Lung microvascular endothelial cell (primary cell): ENCODE data around the gene CIAO2A. TPM values are rescaled to one million over a fixed set of nuclear protein-coding genes. Genes with fewer than 3 reads are reported as not detected.
"Not testable (repeated sequence)": the region's sequence is repeated elsewhere in the genome, so short reads cannot be mapped to it uniquely, and the experiment has no call there.

Source experiments
- DNase-seq, 2 donors: peaks; one replicate each; pipeline versions ENCODE4 v3.0.0 to v3.0.0-alpha.2; 2010; ENCODE audit warnings: low read depth in 2 of 2
- total RNA-seq: library from RNA; depleted of rRNA; stranded (reverse); fragments of >200 nt; gene quantifications from 2 replicates; pipeline ENCODE4 v1.2.1, GENCODE V29; 2014

Gene CIAO2A
- total RNA-seq, 1 donor from 2014 or later: 30.2 TPM

GRCh38 chr15:64072812-64073211 lies 20.8 kb downstream of the CIAO2A start:
- DNase-seq: peak; percentile 52 to 76

GRCh38 chr15:64071931-64072765 lies 21.5 kb downstream of the CIAO2A start:
- no peak for DNase-seq

- DNase-seq: peak; percentile 55 to 92
Measured at GRCh38 chr15:64070965-64071851, 22.4 kb downstream of the CIAO2A start.

- DNase-seq: no peak
Measured at GRCh38 chr15:64070106-64070505, 23.5 kb downstream of the CIAO2A start.

GRCh38 chr15:64068133-64068532 lies 25.5 kb downstream of the CIAO2A start:
- no peak for DNase-seq

- DNase-seq: peak; percentile 60 to 67
Measured at GRCh38 chr15:64067564-64068030, 26.0 kb downstream of the CIAO2A start.

- no peak for DNase-seq
Measured at GRCh38 chr15:64066451-64066850, 27.2 kb downstream of the CIAO2A start.

GRCh38 chr15:64060716-64061115 lies 32.9 kb downstream of the CIAO2A start:
- DNase-seq: no peak

- not testable (repeated sequence) for DNase-seq
Measured at GRCh38 chr15:64059104-64059503, 34.5 kb downstream of the CIAO2A start.

GRCh38 chr15:64058279-64058678 lies 35.4 kb downstream of the CIAO2A start:
- DNase-seq: peak in 1 of 2 donors; percentile 45

- DNase-seq: not testable (repeated sequence)
Measured at GRCh38 chr15:64053674-64054073, 40.0 kb downstream of the CIAO2A start.

- DNase-seq: no peak
Measured at GRCh38 chr15:64052925-64053491, 40.6 kb downstream of the CIAO2A start.

- peak in 1 of 2 donors; percentile 26 for DNase-seq
Measured at GRCh38 chr15:64051407-64052259, 42.0 kb downstream of the CIAO2A start.

- no peak for DNase-seq
Measured at GRCh38 chr15:64051093-64051402, 42.6 kb downstream of the CIAO2A start.

GRCh38 chr15:64050281-64051092 lies 43.2 kb downstream of the CIAO2A start:
- no peak for DNase-seq

GRCh38 chr15:64048781-64049460 lies 44.7 kb downstream of the CIAO2A start:
- no peak for DNase-seq

GRCh38 chr15:64046421-64047153 lies 47.1 kb downstream of the CIAO2A start, which contains the start of gene DAPK2:
Gene DAPK2 (minus strand): TSS chr15:64046485. CDS start chr15:64040261, 6,224 bp downstream.
- DNase-seq: peak; percentile 67 to 75

GRCh38 chr15:64045774-64046420 lies 47.7 kb downstream of the CIAO2A start:
- peak in 1 of 2 donors; percentile 11 for DNase-seq
